Activated T-helper 1 cell treated with anti-CD3 and anti-CD28 coated beads, Interleukin-12 subunit alpha, Interleukin-12 subunit beta, Interleukin-2, Interleukin-4 antibody, amounts not matched to agents 30 ng/mL and 10 ng/mL and 1 ng/mL, durations not matched to agents 14 hours and 24 hours and 36 hours (primary cell): ENCODE results near the gene CELA3A. TPM values are rescaled to one million over a fixed set of nuclear protein-coding genes. Genes with fewer than 3 reads are reported as not detected.
"Not testable (repeated sequence)": the region's sequence is repeated elsewhere in the genome, so short reads cannot be mapped to it uniquely, and the experiment has no call there.

Source experiments
- DNase-seq: peaks from one replicate; pipeline ENCODE4 v3.0.0; 2021; ENCODE audit warnings: low spot score
- H3K27ac Mint-ChIP-seq: one replicate; pipeline ENCODE4 v1.8.0; 2021; ENCODE audit warnings: mild to moderate bottlenecking, mixed read lengths
- H3K27me3 Mint-ChIP-seq: one replicate; pipeline ENCODE4 v1.8.0; 2022; ENCODE audit warnings: mild to moderate bottlenecking, moderate library complexity, mixed read lengths; ENCODE audit not compliant: insufficient read depth
- H3K36me3 Mint-ChIP-seq: one replicate; pipeline ENCODE4 v1.8.0; 2021; ENCODE audit warnings: low read depth, mixed read lengths
- H3K4me1 Mint-ChIP-seq: one replicate; pipeline ENCODE4 v1.8.0; 2021; ENCODE audit warnings: low read depth, mixed read lengths
- H3K4me3 Mint-ChIP-seq: one replicate; pipeline ENCODE4 v1.8.0; 2021; ENCODE audit warnings: mild to moderate bottlenecking, moderate library complexity, mixed read lengths
- H3K9me3 Mint-ChIP-seq: one replicate; pipeline ENCODE4 v1.8.0; 2021; ENCODE audit warnings: mixed read lengths
- intact Hi-C: fragments of 100-400 bp; cut with micrococcal nuclease; formaldehyde crosslinking; loops from one replicate; pipeline ENCODE4 v1.15.1; 2024
- total RNA-seq: library from RNA; stranded (reverse); gene quantifications from 2 replicates; pipeline ENCODE4 v1.2.3, GENCODE V29; 2022

Gene CELA3A
- total RNA-seq, 1 donor from 2014 or later: not detected

DNA sequence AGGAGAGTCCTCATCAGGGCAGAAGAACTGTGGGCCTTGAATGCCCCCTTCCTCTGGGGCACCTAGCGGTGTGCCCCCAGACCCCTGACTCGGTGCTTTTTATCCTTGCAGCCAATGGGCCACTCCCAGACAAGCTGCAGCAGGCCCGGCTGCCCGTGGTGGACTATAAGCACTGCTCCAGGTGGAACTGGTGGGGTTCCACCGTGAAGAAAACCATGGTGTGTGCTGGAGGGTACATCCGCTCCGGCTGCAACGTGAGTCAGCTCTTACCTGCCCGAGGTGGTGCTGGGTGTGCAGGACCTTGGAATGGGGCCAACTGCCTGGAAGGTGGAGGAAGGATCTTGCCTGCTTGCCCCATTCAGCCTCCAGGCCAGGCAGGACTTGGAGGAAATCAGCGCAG, 5.8 kb downstream of the CELA3A start:
- intact Hi-C loops, H3K36me3 Mint-ChIP-seq, H3K27me3 Mint-ChIP-seq, H3K4me1 Mint-ChIP-seq, DNase-seq, H3K9me3 Mint-ChIP-seq, H3K4me3 Mint-ChIP-seq, H3K27ac Mint-ChIP-seq: not testable (repeated sequence)

DNA sequence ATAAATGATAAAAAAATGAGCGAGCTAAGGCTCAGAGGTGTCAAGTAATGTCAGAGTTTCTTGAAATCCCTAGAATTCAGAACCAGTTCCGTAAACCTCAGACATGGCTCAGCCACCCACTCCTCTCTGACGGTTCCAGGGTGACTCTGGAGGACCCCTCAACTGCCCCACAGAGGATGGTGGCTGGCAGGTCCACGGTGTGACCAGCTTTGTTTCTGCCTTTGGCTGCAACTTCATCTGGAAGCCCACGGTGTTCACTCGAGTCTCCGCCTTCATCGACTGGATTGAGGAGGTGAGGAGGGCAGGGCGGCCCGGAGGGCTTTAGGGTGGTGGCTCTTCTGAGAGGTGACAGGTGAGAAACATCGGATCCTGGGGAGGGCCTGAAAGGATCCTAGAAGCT, 8.1 kb downstream of the CELA3A start:
- H3K9me3 Mint-ChIP-seq, DNase-seq, H3K27me3 Mint-ChIP-seq, H3K4me1 Mint-ChIP-seq, intact Hi-C loops, H3K36me3 Mint-ChIP-seq, H3K27ac Mint-ChIP-seq, H3K4me3 Mint-ChIP-seq: not testable (repeated sequence)

DNA sequence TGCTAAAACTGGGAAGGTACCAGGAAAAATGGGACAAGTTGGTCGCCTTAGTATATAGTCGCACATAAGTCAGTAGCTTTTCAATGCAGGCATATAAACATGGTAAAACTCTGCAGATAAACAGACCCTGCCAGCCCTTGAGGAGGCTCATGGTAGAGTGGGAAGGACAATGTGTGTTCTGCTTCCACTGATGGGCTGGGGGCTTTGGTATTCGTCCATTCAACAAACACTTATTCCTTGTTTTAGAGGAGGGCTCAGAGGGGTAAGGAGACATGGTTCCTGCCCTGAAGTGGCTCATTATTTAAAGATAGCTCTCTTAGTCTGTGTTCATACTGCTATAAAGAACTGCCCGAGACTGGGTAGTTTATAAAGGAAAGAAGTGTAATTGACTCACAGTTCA, 11.3 kb downstream of the CELA3A start:
- H3K4me1 Mint-ChIP-seq, H3K9me3 Mint-ChIP-seq, H3K4me3 Mint-ChIP-seq, H3K27ac Mint-ChIP-seq, intact Hi-C loops, H3K27me3 Mint-ChIP-seq, H3K36me3 Mint-ChIP-seq, DNase-seq: not testable (repeated sequence)

DNA sequence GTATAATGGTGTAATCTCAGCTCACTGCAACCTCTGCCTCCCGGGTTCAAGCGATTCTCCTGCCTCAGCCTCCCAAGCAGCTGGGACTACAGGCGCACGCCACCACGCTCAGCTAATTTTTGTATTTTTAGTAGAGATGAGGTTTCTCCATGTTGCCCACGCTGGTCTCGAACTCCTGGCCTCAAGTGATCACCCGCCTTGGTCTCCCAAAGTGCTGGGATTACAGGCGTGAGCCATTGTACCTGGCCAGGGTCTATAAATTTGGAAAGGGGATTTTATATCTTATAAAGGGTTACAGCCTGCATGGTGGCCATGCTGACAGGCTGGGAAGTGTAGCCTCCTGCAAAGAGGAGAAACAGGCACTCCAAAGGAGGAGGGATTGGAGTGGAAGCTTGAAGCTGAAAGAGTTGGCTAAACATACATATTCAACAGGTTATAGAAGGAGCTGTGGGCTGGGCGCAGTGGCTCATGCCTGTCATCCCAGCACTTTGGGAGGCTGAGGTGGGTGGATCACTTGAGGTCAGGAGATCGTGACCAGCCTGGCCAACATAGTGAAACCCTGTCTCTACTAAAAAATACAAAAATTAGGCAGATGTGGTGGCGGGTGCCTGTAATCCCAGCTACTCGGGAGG, 13.2 kb downstream of the CELA3A start:
- H3K9me3 Mint-ChIP-seq, H3K27me3 Mint-ChIP-seq, H3K4me3 Mint-ChIP-seq, H3K27ac Mint-ChIP-seq, H3K36me3 Mint-ChIP-seq, intact Hi-C loops, DNase-seq: not testable (repeated sequence)
- H3K4me1 Mint-ChIP-seq: peaks cover 13% of the 10 kb centered on the region

DNA sequence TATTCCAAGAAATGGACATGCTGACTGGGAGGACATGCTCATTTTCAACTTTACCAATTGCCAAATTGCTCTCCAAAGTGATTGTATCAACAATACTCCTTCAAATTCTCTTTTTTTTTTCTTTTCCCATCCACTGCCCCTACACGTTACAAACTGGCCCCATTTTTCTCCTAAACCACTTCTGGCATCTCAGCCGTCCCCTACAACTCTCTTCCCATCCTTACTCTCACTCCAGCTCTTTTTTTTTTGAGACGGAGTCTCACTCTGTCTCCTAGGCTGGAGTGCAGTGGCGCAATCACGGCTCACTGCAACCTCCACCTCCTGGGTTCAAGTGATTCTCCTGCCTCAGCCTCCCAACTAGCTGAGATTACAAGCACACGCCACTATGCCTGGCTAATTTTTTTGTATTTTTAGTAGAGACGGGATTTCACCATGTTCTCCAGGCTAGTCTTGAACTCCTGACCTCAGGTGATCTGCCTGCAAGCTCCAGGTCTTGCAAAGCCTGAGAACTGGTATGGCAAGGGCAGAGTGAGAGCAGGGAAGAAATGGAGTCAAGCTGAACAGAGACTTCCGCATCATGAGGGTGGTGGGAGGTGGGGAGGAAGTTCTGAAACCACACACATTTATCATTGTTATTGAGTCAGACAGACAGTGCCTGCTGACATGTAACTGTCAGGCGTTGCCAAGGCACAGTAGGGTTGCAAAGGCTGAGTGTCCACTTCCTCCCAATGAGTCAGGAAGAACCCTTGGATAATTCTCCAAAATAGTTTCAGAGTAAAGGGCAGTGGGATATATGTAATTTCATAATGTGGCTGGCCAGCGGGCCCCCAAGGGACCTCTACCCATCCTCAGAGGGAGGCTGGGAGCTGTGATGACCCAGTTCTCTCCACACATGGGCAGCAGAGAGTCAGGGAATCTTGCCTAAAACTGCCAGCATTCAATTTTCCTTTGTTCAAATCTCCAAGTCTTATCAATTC, 17.4 kb downstream of the CELA3A start:
- Mint-ChIP-seq H3K4me3 (peak overlapping the region; percentile 32), H3K9me3 (no peaks in the 10 kb centered on the region), H3K36me3 (no peaks in the 10 kb centered on the region), H3K27me3 (peaks cover 3% of the 10 kb centered on the region), H3K4me1 (peaks cover 22% of the 10 kb centered on the region), H3K27ac (peak overlapping the region; percentile 96)
- intact Hi-C loops: loop anchor here (1.0 kb wide), 3 partner anchors 34 to 236 kb away; partner anchors contain the start of gene USP48
- DNase-seq: peak; percentile 70

DNA sequence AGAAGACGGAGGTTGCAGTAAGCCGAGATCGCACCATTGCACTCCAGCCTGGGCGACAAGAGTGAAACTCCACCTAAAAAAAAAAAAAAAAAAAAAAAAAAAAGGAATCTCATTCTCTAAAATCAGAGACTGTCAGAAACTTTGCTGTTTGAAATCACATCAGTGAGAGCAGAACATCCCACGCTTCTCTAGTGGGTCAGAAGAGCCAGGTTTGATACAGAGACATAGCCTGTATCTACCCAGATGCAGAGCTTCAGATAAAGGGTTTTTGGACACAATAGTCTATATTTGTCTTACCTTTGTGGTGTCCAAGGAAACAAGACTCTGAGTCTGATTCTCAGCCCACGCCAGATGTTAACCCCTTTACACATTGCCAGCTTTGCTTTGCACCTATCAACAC, 19.6 kb downstream of the CELA3A start:
- peaks cover 2% of the 10 kb centered on the region for H3K36me3 Mint-ChIP-seq
- no peak overlapping the region for H3K4me3 Mint-ChIP-seq
- peaks cover 33% of the 10 kb centered on the region for H3K4me1 Mint-ChIP-seq
- H3K27me3 Mint-ChIP-seq: no peaks in the 10 kb centered on the region
- no peak overlapping the region for H3K27ac Mint-ChIP-seq
- no peaks in the 10 kb centered on the region for H3K9me3 Mint-ChIP-seq
- intact Hi-C loops: no loop called here
- no peak for DNase-seq

DNA sequence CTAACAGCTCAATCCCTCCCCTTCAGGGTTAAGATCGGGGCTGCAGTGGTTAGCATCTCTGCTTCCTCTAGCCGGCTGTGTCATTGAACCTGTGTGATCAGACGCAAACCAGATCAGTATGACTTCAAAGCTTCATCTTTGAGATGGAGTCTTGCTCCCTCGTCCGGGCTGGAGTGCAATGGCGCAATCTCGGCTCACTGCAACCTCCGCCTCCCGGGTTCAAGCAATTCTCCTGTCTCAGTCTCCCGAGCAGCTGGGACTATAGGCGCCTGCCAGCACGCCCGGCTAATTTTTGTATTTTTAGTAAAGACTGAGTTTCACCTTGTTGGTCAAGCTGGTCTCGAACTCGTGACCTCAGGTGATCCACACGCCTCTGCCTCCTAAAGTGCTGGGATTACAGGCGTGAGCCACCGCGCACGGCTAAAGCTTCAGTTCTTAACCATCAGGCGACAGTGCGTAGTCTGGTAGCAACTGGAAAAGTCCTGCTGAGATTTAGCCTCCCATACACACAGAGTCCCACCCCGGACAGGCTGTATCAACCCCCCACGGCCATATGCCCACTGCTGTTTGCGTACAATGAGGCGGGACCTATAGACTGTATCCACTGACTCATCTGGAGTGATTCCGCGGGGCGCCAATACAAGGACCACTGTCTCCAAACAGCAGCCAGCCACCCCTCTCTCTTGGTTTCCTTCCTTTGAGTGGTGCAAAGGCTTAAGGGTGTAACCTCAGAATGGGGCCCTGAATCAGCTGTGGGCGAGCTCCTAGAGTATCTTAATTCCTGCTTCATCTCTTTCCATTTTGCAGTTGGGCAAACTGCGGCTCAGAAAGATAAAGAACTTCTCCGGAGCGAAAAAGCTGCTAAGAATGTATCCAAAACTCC, 23.3 kb downstream of the CELA3A start:
- Mint-ChIP-seq H3K9me3 (no peaks in the 10 kb centered on the region), H3K4me3 (peak overlapping the region; percentile 99), H3K27ac (peak overlapping the region; percentile 100), H3K36me3 (peaks cover 6% of the 10 kb centered on the region), H3K27me3 (no peaks in the 10 kb centered on the region), H3K4me1 (peaks cover 47% of the 10 kb centered on the region)
- intact Hi-C loops: loop anchor here (1.0 to 5.0 kb wide), 7 partner anchors 15 to 732 kb away; partner anchors contain the start of genes CDC42, ECE1 and USP48
- DNase-seq: peak; percentile 71

DNA sequence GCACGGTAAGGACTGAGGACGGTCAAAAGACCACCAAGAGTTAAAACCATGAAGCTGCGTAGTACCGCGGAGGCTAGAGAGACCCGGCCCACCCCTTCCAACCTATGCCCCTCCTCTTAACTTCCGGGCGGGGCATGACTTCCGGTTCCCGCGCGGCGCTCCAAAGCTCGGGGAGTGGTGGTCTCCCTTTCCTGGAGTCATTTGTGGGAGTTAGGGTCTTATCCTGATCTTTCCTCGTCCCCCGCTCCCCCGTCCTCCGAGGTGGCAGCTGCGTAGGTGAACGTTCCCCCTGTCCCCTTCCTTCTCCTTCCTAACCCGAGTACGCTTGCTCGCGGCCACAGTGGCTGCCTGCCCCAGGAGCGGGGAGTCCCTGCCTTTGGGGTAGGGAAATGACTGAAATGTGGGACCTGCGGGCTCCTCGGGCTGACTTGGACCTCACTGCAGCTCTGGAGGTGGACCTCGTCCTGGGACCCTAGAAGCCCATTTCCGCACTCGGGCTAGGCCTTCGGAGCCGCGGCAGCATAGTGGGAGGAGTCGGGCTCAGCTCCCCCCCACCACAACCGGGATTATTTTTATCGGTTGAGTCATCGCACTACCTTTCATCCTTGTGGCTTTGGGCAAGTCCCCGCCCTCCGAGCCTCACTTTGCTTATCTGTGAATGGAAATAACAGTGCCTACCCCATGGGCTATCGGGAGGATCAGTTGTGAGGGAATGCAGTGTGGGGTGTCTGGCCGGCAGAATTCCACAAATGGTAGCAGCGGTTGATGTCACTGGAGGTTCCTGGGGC, 24.1 kb downstream of the CELA3A start:
- peak; percentile 90 for DNase-seq
- peaks cover 6% of the 10 kb centered on the region for H3K36me3 Mint-ChIP-seq
- H3K4me3 Mint-ChIP-seq: peak overlapping the region; percentile 99
- H3K9me3 Mint-ChIP-seq: no peaks in the 10 kb centered on the region
- intact Hi-C loops: loop anchor here (1.0 to 5.0 kb wide), 7 partner anchors 14 to 733 kb away; partner anchors contain the start of genes CDC42, ECE1 and USP48
- H3K27ac Mint-ChIP-seq: peak overlapping the region; percentile 100
- no peaks in the 10 kb centered on the region for H3K27me3 Mint-ChIP-seq
- peaks cover 55% of the 10 kb centered on the region for H3K4me1 Mint-ChIP-seq

DNA sequence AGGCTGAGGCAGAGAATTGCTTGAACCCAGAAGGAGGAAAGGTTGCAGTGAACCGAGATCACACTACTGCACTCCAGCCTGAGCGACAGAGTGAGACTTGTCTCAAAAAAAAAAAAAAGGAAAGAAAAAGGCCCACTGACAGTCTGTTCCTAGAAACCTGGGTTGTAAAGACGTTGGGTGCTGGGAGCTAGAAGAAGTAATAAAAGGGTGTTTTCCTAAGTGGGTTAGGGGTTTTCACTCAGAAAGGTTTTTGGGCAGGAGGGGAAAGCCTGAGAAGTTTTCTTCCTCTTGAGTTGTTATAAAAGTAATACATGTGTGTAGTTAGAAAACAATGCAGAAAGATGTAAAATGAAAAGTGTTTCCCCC, 25.4 kb downstream of the CELA3A start:
- intact Hi-C loops: loop anchor here (5.0 kb wide), 1 partner anchor 735 kb away; the partner anchor contains the start of gene ECE1
- no peaks in the 10 kb centered on the region for H3K27me3 Mint-ChIP-seq

DNA sequence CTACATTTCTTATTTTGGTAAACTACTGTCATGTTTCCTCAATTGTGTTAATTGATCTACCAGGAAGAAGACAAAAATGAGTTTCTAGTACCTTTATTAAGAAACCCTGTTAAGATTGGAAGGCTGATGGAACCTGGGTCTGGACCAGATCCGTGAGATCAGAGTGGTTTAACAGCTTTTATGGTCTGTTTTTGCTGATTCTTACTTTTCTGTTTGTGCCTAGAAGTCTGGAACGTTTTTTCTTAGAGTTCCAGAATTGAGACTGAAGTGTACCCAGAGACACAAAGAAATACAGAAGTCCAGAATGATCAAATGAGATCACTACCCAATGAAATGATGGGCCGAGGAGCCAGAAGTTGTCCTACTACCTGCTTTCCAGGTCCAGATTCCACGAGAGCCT, 28.6 kb downstream of the CELA3A start:
- Mint-ChIP-seq H3K4me3 (no peak overlapping the region), H3K27ac (peak overlapping the region; percentile 10), H3K27me3 (no peaks in the 10 kb centered on the region), H3K36me3 (peaks cover 6% of the 10 kb centered on the region), H3K9me3 (no peaks in the 10 kb centered on the region), H3K4me1 (peaks cover 56% of the 10 kb centered on the region)
- intact Hi-C loops: no loop called here
- no peak for DNase-seq

More for the DNA sequence above, 25.4 kb downstream of the CELA3A start:
- H3K36me3 Mint-ChIP-seq: peaks cover 6% of the 10 kb centered on the region
- no peak for DNase-seq
- peaks cover 66% of the 10 kb centered on the region for H3K4me1 Mint-ChIP-seq
- peak overlapping the region; percentile 99 for H3K4me3 Mint-ChIP-seq
- peak overlapping the region; percentile 100 for H3K27ac Mint-ChIP-seq
- H3K9me3 Mint-ChIP-seq: no peaks in the 10 kb centered on the region

DNA sequence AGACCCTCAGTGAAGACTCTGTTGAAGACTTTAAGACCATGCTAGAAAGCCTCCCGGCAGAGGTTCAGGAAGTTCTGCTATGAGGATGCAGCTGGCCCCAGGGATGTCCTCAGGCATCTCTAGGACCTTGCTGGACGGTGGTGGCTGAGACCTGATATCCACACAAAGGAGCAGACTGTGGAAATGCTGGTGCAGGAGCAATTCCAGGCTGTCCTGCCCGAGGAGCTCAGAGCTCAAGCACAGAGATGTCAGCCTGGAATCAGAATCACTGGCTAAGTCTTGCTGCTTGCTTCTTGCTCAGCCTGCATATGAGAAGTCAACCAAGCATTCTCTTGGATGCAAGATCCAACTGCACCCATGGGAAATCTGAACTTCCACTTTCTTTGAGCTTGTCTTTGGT, 29.0 kb downstream of the CELA3A start:
- Mint-ChIP-seq H3K27ac (peak overlapping the region; percentile 10), H3K4me1 (peaks cover 56% of the 10 kb centered on the region), H3K36me3 (peaks cover 6% of the 10 kb centered on the region), H3K4me3 (no peak overlapping the region), H3K9me3 (no peaks in the 10 kb centered on the region), H3K27me3 (no peaks in the 10 kb centered on the region)
- DNase-seq: no peak
- intact Hi-C loops: no loop called here
